Measurements from ENCODE around the gene FBXO34.

The FBXO34 gene

GRCh38 chr14:55389330-55389729 lies 118.1 kb downstream of the FBXO34 start:
- no peak for DNase-seq (ENCODE audit: extremely low spot score)
- POLR2A ChIA-PET = no interaction called here
- CTCF ChIA-PET = interaction anchor here (0.9 kb wide), 1 partner anchor 17 kb away, joined by 3 read pairs; no protein-coding TSS in a partner anchor
- no peak for TF ChIP-seq CTCF (IDR thresholded peaks at IDR 0.05; ENCODE audit: control extremely low read depth, extremely low read depth, low read depth, missing control alignments)

- POLR2A ChIA-PET = no interaction called here
- CTCF ChIA-PET = no interaction called here
- no peak for DNase-seq (ENCODE audit: extremely low spot score)
- TF ChIP-seq CTCF (IDR thresholded peaks at IDR 0.05; ENCODE audit: control extremely low read depth, extremely low read depth, low read depth, missing control alignments) = no peak
These were observed 127.5 kb downstream of the FBXO34 start for GRCh38 chr14:55398679-55399078.

GRCh38 chr14:55399183-55399582 lies 128.0 kb downstream of the FBXO34 start:
- ChIA-PET CTCF (interaction anchor here (1.2 kb wide), 1 partner anchor 44 kb away, joined by 4 read pairs; no protein-coding TSS in a partner anchor), POLR2A (no interaction called here)
- TF ChIP-seq CTCF (IDR thresholded peaks at IDR 0.05; ENCODE audit: control extremely low read depth, extremely low read depth, low read depth, missing control alignments) = no peak
- no peak for DNase-seq (ENCODE audit: extremely low spot score)

GRCh38 chr14:55399852-55400251 lies 128.6 kb downstream of the FBXO34 start:
- no peak for TF ChIP-seq CTCF (IDR thresholded peaks at IDR 0.05; ENCODE audit: control extremely low read depth, extremely low read depth, low read depth, missing control alignments)
- POLR2A ChIA-PET = no interaction called here

GRCh38 chr14:55401751-55402150 lies 130.5 kb downstream of the FBXO34 start:
- ChIA-PET POLR2A (no interaction called here), CTCF (no interaction called here)
- TF ChIP-seq CTCF (IDR thresholded peaks at IDR 0.05; ENCODE audit: control extremely low read depth, extremely low read depth, low read depth, missing control alignments) = no peak
- DNase-seq (ENCODE audit: extremely low spot score) = no peak

More at GRCh38 chr14:55399852-55400251, 128.6 kb downstream of the FBXO34 start:
- no peak for DNase-seq (ENCODE audit: extremely low spot score)
- CTCF ChIA-PET = interaction anchor here (1.2 kb wide), 1 partner anchor 45 kb away, joined by 4 read pairs; no protein-coding TSS in a partner anchor
